ENCODE measurements around the gene WHRN.

DNA sequence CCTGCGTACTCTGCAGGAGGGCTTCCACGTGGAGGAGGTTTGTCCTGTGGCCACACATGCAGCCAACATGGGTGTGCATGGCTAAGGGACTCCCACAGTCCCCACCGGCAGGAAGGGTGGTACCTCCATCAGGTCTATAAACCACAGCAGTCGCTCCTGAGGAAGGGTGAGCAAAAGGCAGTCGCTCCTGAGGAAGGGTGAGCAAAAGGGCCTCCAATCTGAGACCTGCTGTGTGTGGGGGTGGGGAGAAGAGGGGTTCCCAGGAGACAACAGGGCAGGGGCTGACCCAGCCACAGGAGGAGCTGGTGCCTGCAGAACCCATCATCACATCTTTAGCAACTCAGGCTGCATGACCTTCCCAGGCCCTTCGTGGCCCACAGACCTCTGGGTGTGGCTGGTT lies 87.2 kb downstream of the WHRN start:
- TF ChIP-seq POLR2AphosphoS5 (IDR thresholded peaks at IDR 0.05; ENCODE audit: low read depth, low read length): no peak
- TF ChIP-seq TAF1 (IDR thresholded peaks at IDR 0.05; ENCODE audit: borderline replicate concordance, insufficient read depth, low read length): no peak
- TF ChIP-seq, protein P1, sequence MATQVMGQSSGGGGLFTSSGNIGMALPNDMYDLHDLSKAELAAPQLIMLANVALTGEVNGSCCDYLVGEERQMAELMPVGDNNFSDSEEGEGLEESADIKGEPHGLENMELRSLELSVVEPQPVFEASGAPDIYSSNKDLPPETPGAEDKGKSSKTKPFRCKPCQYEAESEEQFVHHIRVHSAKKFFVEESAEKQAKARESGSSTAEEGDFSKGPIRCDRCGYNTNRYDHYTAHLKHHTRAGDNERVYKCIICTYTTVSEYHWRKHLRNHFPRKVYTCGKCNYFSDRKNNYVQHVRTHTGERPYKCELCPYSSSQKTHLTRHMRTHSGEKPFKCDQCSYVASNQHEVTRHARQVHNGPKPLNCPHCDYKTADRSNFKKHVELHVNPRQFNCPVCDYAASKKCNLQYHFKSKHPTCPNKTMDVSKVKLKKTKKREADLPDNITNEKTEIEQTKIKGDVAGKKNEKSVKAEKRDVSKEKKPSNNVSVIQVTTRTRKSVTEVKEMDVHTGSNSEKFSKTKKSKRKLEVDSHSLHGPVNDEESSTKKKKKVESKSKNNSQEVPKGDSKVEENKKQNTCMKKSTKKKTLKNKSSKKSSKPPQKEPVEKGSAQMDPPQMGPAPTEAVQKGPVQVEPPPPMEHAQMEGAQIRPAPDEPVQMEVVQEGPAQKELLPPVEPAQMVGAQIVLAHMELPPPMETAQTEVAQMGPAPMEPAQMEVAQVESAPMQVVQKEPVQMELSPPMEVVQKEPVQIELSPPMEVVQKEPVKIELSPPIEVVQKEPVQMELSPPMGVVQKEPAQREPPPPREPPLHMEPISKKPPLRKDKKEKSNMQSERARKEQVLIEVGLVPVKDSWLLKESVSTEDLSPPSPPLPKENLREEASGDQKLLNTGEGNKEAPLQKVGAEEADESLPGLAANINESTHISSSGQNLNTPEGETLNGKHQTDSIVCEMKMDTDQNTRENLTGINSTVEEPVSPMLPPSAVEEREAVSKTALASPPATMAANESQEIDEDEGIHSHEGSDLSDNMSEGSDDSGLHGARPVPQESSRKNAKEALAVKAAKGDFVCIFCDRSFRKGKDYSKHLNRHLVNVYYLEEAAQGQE (IDR thresholded peaks at IDR 0.05; ENCODE audit: insufficient read depth in 1 of 2, low read depth in 2 of 2, low read length in 2 of 2): no peak
